Psoas muscle (tissue), 8 donors: ENCODE data around the gene IDI1. TPM values are rescaled to one million over a fixed set of nuclear protein-coding genes. Genes with fewer than 3 reads are reported as not detected.

ENCODE experiments used
- ATAC-seq, 4 donors: fragments of 200-7000 bp; cut with Tn5 transposase; one replicate each; pipeline ENCODE4 v1.9.1; 2020; ENCODE audit warnings: moderate library complexity in 3 of 4, mild to moderate bottlenecking in 2 of 4
- DNase-seq, 2 donors: peaks; one replicate each; pipeline ENCODE4 v3.0.0-alpha.2; 2020
- H3K27ac ChIP-seq: fragments of 200-600 bp; one replicate; pipeline ENCODE4 v1.8.0; 2022
- H3K27me3 ChIP-seq, 3 donors: fragments of 200-600 bp in 1 of 3; one replicate each; pipeline versions ENCODE4 v1.6.1 to v1.8.0; 2013 to 2022; ENCODE audit warnings: low read length in 2 of 3, mild to moderate bottlenecking in 2 of 3, moderate library complexity in 1 of 3; ENCODE audit not compliant: insufficient read depth in 3 of 3
- H3K36me3 ChIP-seq, 2 donors: fragments of 200-600 bp in 1 of 2; one replicate each; pipeline versions ENCODE4 v1.6.1 to v1.8.0; 2013 to 2022; ENCODE audit warnings: low read depth in 1 of 2, mild to moderate bottlenecking in 1 of 2, moderate library complexity in 1 of 2; ENCODE audit not compliant: insufficient read depth in 1 of 2
- H3K4me1 ChIP-seq: fragments of 200-600 bp; one replicate; pipeline ENCODE4 v1.8.0; 2022
- H3K4me3 ChIP-seq: fragments of 200-600 bp; one replicate; pipeline ENCODE4 v1.8.0; 2022; ENCODE audit warnings: mild to moderate bottlenecking
- H3K9me3 ChIP-seq: fragments of 200-600 bp; one replicate; pipeline ENCODE4 v1.8.0; 2022
- CTCF ChIP-seq: fragments of 200-600 bp; IDR thresholded peaks from one replicate; pipeline ENCODE4 v1.8.0; 2022; ENCODE audit warnings: antibody characterized with exemption
- WGBS, 3 donors: extraction: QIAGEN DNeasy Blood & Tissue Kit; methylation state at CpG; one replicate each; pipeline versions ENCODE4 v1.1.6 to v1.1.7; 2013; 5-methylcytosine and 5-hydroxymethylcytosine counted together
- intact Hi-C, 2 donors: fragments of 100-400 bp; cut with DNase I; formaldehyde crosslinking; loops; one replicate each; pipeline versions ENCODE4 v1.11.0 to v1.14.2; 2022
- long read RNA-seq, 2 donors: library from polyadenylated mRNA; unstranded; transcript quantifications; one replicate each; pipeline ENCODE4 v2.0.0, GENCODE V29; 2021
- polyA plus RNA-seq, 3 donors: library from polyadenylated mRNA; stranded (reverse); fragments of 200-250 nt; gene quantifications; one replicate each; pipeline ENCODE4 v1.2.3, GENCODE V29; 2013
- total RNA-seq, 4 donors: library from RNA; stranded (reverse); fragmentation: NEBNext Ultra II Directional in 2 of 4; extraction: Animal tissue kit (Norgen Biotek cat#: 25700) in 2 of 4; gene quantifications; one replicate each; pipeline versions ENCODE4 v1.2.1 to v1.2.4, GENCODE V29; 2021 to 2023
- donor health status: healthy with polysubstance abuse.
- donor health status: DM: no; HTN: no; CAD: no; lungs with moderate emphysema.
- donor health status: Bipolar disorder and iron deficiency.
- donor health status: healthy.
- donor health status: DM: yes; HTN: yes; CAD: no.
- donor health status: DM: no; HTN: no; CAD: no.
- donor health status: DM: no; HTN: no; CAD: no.
- donor health status: DM: yes; HTN: yes; CAD: no.

Gene IDI1
- total RNA-seq, result 10 to 100 TPM; 49.3 to 61.3 (median 55.3) TPM
- polyA plus RNA-seq, result 100 to 1,000 TPM in 2 of 3 donors, 10 to 100 TPM in 1; 42.8 to 137 (median 111) TPM
- long read RNA-seq, donor 1, transcript IDI1-201 (5 exons, 2,301 nt), result major isoform, 42 of 77 reads
- long read RNA-seq, donor 1, transcript IDI1-205 (4 exons, 1,066 nt), result minor isoform, 22 of 77 reads
- long read RNA-seq, donor 1, partial matches to known transcripts, result 6 of 77 reads
- long read RNA-seq, donor 1, other reads (novel, unspliced or antisense), result 7 of 77 reads
- long read RNA-seq, donor 2, transcript IDI1-205 (4 exons, 1,066 nt), result major isoform, 85 of 221 reads
- long read RNA-seq, donor 2, transcript IDI1-201 (5 exons, 2,301 nt), result minor isoform, 82 of 221 reads
- long read RNA-seq, donor 2, partial matches to known transcripts, result 20 of 221 reads
- long read RNA-seq, donor 2, other reads (novel, unspliced or antisense), result 33 of 221 reads

- Histone ChIP-seq H3K4me1 (peaks cover 47% of the 10 kb centered on the region), H3K36me3 (peaks cover 3 to 31% of the 10 kb centered on the region in 2 donors), H3K9me3 (no peaks in the 10 kb centered on the region), H3K27ac (peak within 1 kb of the TSS; percentile 98), H3K27me3 (no peaks in the 10 kb centered on the region), H3K4me3 (peak within 1 kb of the TSS; percentile 89)
- peak; percentile 97 to 99 for DNase-seq
- ATAC-seq, result peak; percentile 88 to 91 (median 90)
- intact Hi-C loops, result loop anchor here in 1 of 2 donors (5.0 kb wide), 1 partner anchor 177 kb away; no protein-coding TSS in a partner anchor
- no peak for TF ChIP-seq CTCF
- 0 to 1% (median 1%) methylated on average over 62 to 83 of the region's 83 CpGs for WGBS, 3 donors
These were observed at the start of gene IDI1 for GRCh38 chr10:1048732-1049424. TSS of gene IDI1 (minus strand) at chr10:1049119. CDS start at chr10:1049003, 116 bp downstream.

- no peak for DNase-seq
- Histone ChIP-seq H3K27ac (no peak overlapping the region), H3K9me3 (no peaks in the 10 kb centered on the region), H3K27me3 (no peaks in the 10 kb centered on the region), H3K4me1 (no peaks in the 10 kb centered on the region), H3K36me3 (peaks cover 8 to 82% of the 10 kb centered on the region in 2 donors), H3K4me3 (no peak overlapping the region)
- 93 to 97% (median 95%) methylated on average over 6 of the region's 6 CpGs for WGBS, 3 donors
- no peak for TF ChIP-seq CTCF
- ATAC-seq, result no peak
- intact Hi-C loops, result no loop called here
These were observed 48.5 kb upstream of the IDI1 start for GRCh38 chr10:1097436-1097835.

- intact Hi-C loops, result no loop called here
These were observed 47.5 kb upstream of the IDI1 start for GRCh38 chr10:1096287-1096889.

GRCh38 chr10:1095498-1095897, 46.6 kb upstream of the IDI1 start:
- no peak for TF ChIP-seq CTCF
- no peaks in the 10 kb centered on the region for H3K27me3 ChIP-seq
- ATAC-seq (no peak), DNase-seq (no peak)
- no peak overlapping the region for H3K4me3 ChIP-seq
- intact Hi-C loops, result no loop called here
- no peak overlapping the region for H3K27ac ChIP-seq
- WGBS, 3 donors, result 89 to 92% (median 92%) methylated on average over 12 of the region's 12 CpGs
- no peaks in the 10 kb centered on the region for H3K9me3 ChIP-seq
- H3K36me3 ChIP-seq, result peaks cover 8 to 87% of the 10 kb centered on the region in 2 donors
- H3K4me1 ChIP-seq, result no peaks in the 10 kb centered on the region

More at GRCh38 chr10:1096287-1096889, 47.5 kb upstream of the IDI1 start:
- Histone ChIP-seq H3K9me3 (no peaks in the 10 kb centered on the region), H3K27ac (no peak overlapping the region), H3K27me3 (no peaks in the 10 kb centered on the region), H3K4me1 (no peaks in the 10 kb centered on the region), H3K36me3 (peaks cover 8 to 87% of the 10 kb centered on the region in 2 donors), H3K4me3 (no peak overlapping the region)
- ATAC-seq (no peak), DNase-seq (no peak)
- WGBS, 3 donors, result 94 to 96% (median 96%) methylated on average over 27 of the region's 27 CpGs
- no peak for TF ChIP-seq CTCF
